Measurements from ENCODE around the gene IFIT2. TPM values are rescaled to one million over a fixed set of nuclear protein-coding genes. Genes with fewer than 3 reads are reported as not detected.

The IFIT2 gene
- total RNA-seq, 1 experiment from 2014 or later, result 1.7 TPM

DNA sequence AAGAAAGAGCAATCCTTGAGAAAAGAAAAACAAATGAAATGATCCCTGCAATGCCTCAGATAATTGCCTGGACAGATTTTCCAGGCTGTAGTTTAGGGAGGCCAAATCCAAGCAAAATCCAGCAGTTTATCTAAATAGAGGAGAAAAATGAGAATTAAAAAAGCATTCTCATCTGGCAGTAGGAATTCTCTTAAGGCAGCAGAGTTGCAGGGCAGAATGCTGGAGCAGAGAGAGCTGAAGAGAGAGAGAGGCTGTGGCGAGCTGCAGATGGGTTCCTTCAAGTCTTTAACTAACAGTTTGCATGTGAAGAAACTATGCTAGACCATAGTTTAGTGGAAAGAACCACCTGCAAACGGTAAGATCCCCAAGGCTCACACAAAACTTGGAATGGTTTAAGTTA is 44.3 kb upstream of the IFIT2 start:
- Histone ChIP-seq H3K36me3 (ENCODE audit: insufficient read depth, low read length, poor library complexity, severe bottlenecking) (no peaks in the 10 kb centered on the region), H3K27me3 (replicated peaks; ENCODE audit: insufficient read depth, low read depth, low read length, poor library complexity) (no peaks in the 10 kb centered on the region), H3K4me3 (ENCODE audit: low read depth, low read length, poor library complexity, severe bottlenecking) (no peak overlapping the region), H3K4me1 (ENCODE audit: insufficient read depth, low read length, poor library complexity, severe bottlenecking) (peaks cover 11% of the 10 kb centered on the region), H3K9me3 (ENCODE audit: low read depth, low read length, poor library complexity, severe bottlenecking) (peaks cover 4% of the 10 kb centered on the region), H3K27ac (ENCODE audit: low read depth, low read length, poor library complexity, severe bottlenecking) (no peak overlapping the region)
- no peak for DNase-seq (ENCODE audit: low spot score)
- BruUV-seq (replicated peaks), result no TSS peak
- TF ChIP-seq, protein P1, sequence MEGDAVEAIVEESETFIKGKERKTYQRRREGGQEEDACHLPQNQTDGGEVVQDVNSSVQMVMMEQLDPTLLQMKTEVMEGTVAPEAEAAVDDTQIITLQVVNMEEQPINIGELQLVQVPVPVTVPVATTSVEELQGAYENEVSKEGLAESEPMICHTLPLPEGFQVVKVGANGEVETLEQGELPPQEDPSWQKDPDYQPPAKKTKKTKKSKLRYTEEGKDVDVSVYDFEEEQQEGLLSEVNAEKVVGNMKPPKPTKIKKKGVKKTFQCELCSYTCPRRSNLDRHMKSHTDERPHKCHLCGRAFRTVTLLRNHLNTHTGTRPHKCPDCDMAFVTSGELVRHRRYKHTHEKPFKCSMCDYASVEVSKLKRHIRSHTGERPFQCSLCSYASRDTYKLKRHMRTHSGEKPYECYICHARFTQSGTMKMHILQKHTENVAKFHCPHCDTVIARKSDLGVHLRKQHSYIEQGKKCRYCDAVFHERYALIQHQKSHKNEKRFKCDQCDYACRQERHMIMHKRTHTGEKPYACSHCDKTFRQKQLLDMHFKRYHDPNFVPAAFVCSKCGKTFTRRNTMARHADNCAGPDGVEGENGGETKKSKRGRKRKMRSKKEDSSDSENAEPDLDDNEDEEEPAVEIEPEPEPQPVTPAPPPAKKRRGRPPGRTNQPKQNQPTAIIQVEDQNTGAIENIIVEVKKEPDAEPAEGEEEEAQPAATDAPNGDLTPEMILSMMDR (conservative IDR thresholded peaks at IDR 0.05; ENCODE audit: low read depth, low read length), result no peak
- TF ChIP-seq EZH2 (IDR thresholded peaks at IDR 0.05; ENCODE audit: borderline replicate concordance, low read depth, low read length, poor library complexity, severe bottlenecking), result no peak
- CTCF ChIA-PET, result no interaction called here
- POLR2A ChIA-PET (ENCODE audit: low non-redundant PET), result no interaction called here
- intact Hi-C loops (cut with micrococcal nuclease; ENCODE audit: unreplicated experiment), result no loop called here

DNA sequence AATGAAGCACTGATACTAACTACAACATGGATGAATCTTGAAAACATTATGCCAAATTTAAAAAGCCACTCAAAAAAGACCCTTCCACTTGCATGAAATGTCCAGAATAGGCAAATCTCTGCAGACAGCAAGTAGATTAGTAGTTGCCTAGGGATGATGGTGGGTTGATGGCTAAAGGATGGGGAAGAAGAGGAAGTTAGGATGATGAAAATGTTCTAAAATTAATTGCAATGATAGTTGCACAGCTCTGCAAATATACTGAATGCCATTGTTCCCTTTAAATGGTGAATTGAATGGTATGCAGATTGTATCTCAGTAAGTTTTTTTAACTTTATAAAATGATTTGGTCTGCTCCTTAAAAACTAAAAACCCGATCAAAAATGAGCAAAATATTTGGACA is 43.0 kb upstream of the IFIT2 start:
- Histone ChIP-seq H3K4me3 (ENCODE audit: low read depth, low read length, poor library complexity, severe bottlenecking) (no peak overlapping the region), H3K4me1 (ENCODE audit: insufficient read depth, low read length, poor library complexity, severe bottlenecking) (peaks cover 11% of the 10 kb centered on the region), H3K36me3 (ENCODE audit: insufficient read depth, low read length, poor library complexity, severe bottlenecking) (no peaks in the 10 kb centered on the region), H3K9me3 (ENCODE audit: low read depth, low read length, poor library complexity, severe bottlenecking) (peaks cover 4% of the 10 kb centered on the region), H3K27ac (ENCODE audit: low read depth, low read length, poor library complexity, severe bottlenecking) (no peak overlapping the region), H3K27me3 (replicated peaks; ENCODE audit: insufficient read depth, low read depth, low read length, poor library complexity) (no peaks in the 10 kb centered on the region)
- POLR2A ChIA-PET (ENCODE audit: low non-redundant PET), result no interaction called here
- CTCF ChIA-PET, result no interaction called here
- BruUV-seq (replicated peaks), result no TSS peak
- DNase-seq (ENCODE audit: low spot score), result no peak
- intact Hi-C loops (cut with micrococcal nuclease; ENCODE audit: unreplicated experiment), result no loop called here
- TF ChIP-seq EZH2 (IDR thresholded peaks at IDR 0.05; ENCODE audit: borderline replicate concordance, low read depth, low read length, poor library complexity, severe bottlenecking), result no peak
- TF ChIP-seq, protein P1 (conservative IDR thresholded peaks at IDR 0.05; ENCODE audit: low read depth, low read length), result no peak

DNA sequence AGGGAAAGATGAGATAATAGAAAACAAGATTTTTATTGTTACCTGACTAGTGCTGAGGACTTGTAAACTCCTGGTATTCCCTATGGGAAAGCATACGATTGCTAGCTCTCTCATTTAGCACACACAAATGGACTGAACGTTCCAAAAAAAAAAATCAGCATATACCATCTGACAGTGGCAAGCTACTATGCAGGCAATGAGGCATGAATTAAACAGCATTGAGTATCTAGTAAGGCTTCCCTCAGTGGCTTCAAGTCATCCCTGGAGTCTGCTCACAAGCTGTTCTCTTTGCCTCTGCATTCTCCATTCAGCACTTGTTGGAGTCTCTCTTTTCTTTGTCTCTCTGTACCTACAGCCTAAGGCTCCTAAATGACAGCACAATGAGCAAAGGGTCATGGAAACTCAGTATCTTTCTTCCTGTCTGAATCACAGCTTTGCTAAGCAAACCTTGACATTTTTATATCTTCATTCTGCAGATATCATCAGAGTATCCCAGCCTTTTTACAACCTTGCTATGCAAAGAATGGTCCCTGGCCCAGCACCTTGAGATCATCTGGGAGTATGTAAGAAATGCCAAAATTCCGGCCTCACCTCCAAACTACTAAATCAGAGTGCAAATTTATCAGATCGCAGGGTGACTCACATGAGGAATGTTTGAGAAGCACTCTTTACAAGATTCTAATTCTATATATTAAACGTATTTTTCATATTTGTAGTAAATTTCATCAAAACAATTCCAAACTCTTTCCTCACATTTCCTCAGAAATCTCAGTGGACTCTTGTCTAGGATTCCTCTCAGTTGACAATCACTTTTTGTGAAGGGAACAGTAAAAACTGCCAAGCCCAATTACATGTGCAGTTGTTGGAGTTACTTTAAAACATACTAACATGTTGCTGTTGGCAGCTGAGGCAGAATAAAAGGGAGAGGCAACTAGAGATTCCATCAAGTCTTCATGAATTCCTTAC is 39.5 kb upstream of the IFIT2 start:
- ChIA-PET CTCF (no interaction called here), POLR2A (ENCODE audit: low non-redundant PET) (interaction anchor here (0.7 kb wide), 1 partner anchor 11 kb away, joined by 3 read pairs; no protein-coding TSS in a partner anchor)
- intact Hi-C loops (cut with micrococcal nuclease; ENCODE audit: unreplicated experiment), result no loop called here
- H3K27me3 ChIP-seq (replicated peaks; ENCODE audit: insufficient read depth, low read depth, low read length, poor library complexity), result no peaks in the 10 kb centered on the region
- TF ChIP-seq EZH2 (IDR thresholded peaks at IDR 0.05; ENCODE audit: borderline replicate concordance, low read depth, low read length, poor library complexity, severe bottlenecking), result no peak
- TF ChIP-seq, protein P1 (conservative IDR thresholded peaks at IDR 0.05; ENCODE audit: low read depth, low read length), result no peak
- no peaks in the 10 kb centered on the region for H3K9me3 ChIP-seq (ENCODE audit: low read depth, low read length, poor library complexity, severe bottlenecking)
- H3K36me3 ChIP-seq (ENCODE audit: insufficient read depth, low read length, poor library complexity, severe bottlenecking), result no peaks in the 10 kb centered on the region
- no peak overlapping the region for H3K4me3 ChIP-seq (ENCODE audit: low read depth, low read length, poor library complexity, severe bottlenecking)
- no peak for DNase-seq (ENCODE audit: low spot score)
- no peak overlapping the region for H3K27ac ChIP-seq (ENCODE audit: low read depth, low read length, poor library complexity, severe bottlenecking)
- BruUV-seq (replicated peaks), result no TSS peak
- H3K4me1 ChIP-seq (ENCODE audit: insufficient read depth, low read length, poor library complexity, severe bottlenecking), result peaks cover 5% of the 10 kb centered on the region

Measured in A673 (cell line).